Measurements from ENCODE around the gene GID8.

GRCh38 chr20:62949153-62949821 lies 11.3 kb downstream of the GID8 start:
- TF ChIP-seq CTCF (IDR thresholded peaks at IDR 0.05; ENCODE audit: insufficient read depth, low read length, poor library complexity, severe bottlenecking) (no peak), EZH2phosphoT487 (conservative IDR thresholded peaks at IDR 0.05; ENCODE audit: low read length) (no peak)

Measured in SU-DHL-6 (cell line).